A549 (cell line): ENCODE data around the gene ANKRD9. TPM values are rescaled to one million over a fixed set of nuclear protein-coding genes. Genes with fewer than 3 reads are reported as not detected.

Source experiments
- ATAC-seq, 2 experiments: fragments of 200-7000 bp in 1 of 2; fragments of >200 bp in 1 of 2; cut with Nextera tagmentation in 1 of 2; cut with Tn5 transposase in 1 of 2; 3 replicates each; pipeline versions ENCODE4 v1.8.0 to v1.9.1; 2018 to 2020; ENCODE audit warnings: mild to moderate bottlenecking in 1 of 2, moderate library complexity in 1 of 2
- CTCF ChIA-PET: fragments of 300-600 bp; sonication (Branson Sonifier 250); formaldehyde crosslinking; extraction: SDS; loops from one replicate; lab custom pipeline; 2021; ENCODE audit warnings: antibody characterized with exemption, inconsistent platforms; lab: Yijun Ruan, JAX
- POLR2A ChIA-PET: fragments of 350-600 bp; formaldehyde crosslinking; extraction: SDS; loops from one replicate; lab custom pipeline; 2021; ENCODE audit warnings: antibody characterized with exemption, inconsistent platforms; lab: Yijun Ruan, JAX
- DNase-seq, 2 experiments: peaks; one replicate each; pipeline versions ENCODE4 v3.0.0 to v3.0.0-alpha.2; 2011 to 2016; ENCODE audit warnings: low read depth in 1 of 2, low spot score in 1 of 2
- FAIRE-seq: peaks from 2 replicates; lab custom pipeline; 2011; peaks lifted over from hg19 to GRCh38; lab: Jason Lieb, UNC
- H3K27ac ChIP-seq, 2 experiments: fragments of >200 bp; sonication (Bioruptor Twin); formaldehyde crosslinking; 3 replicates each; pipeline ENCODE4 v1.5.1; 2016 to 2017
- H3K4me1 ChIP-seq: fragments of >200 bp; sonication (Bioruptor Twin); formaldehyde crosslinking; 3 replicates; pipeline ENCODE4 v1.6.1; 2016
- H3K4me2 ChIP-seq: fragments of >200 bp; sonication (Bioruptor Twin); formaldehyde crosslinking; 3 replicates; pipeline ENCODE4 v1.6.1; 2016
- H3K4me3 ChIP-seq: fragments of >200 bp; sonication (Bioruptor Twin); formaldehyde crosslinking; 3 replicates; pipeline ENCODE4 v1.5.1; 2016
- H3K9me3 ChIP-seq: fragments of >200 bp; sonication (Bioruptor Twin); formaldehyde crosslinking; 3 replicates; pipeline ENCODE4 v1.6.1; 2016
- FOSL2 ChIP-seq, 2 experiments: fragments of 450-650 bp in 1 of 2; fragments of >200 bp in 1 of 2; sonication (Bioruptor Twin) in 1 of 2; formaldehyde crosslinking; IDR thresholded peaks; 2 replicates each; pipeline versions ENCODE4 v1.5.0 to v1.6.1; 2016 to 2020; ENCODE audit warnings: mild to moderate bottlenecking in 1 of 2, moderate library complexity in 1 of 2
- HDAC2 ChIP-seq: fragments of 200-600 bp; sonication (generic); IDR thresholded peaks from 2 replicates; pipeline ENCODE4 v1.6.1; 2016
- HES2 ChIP-seq: fragments of >200 bp; sonication (Bioruptor Twin); formaldehyde crosslinking; IDR thresholded peaks from 2 replicates; pipeline ENCODE4 v1.6.1; 2016
- JUN ChIP-seq, 2 experiments: fragments of >200 bp; sonication (Bioruptor Twin); formaldehyde crosslinking; IDR thresholded peaks; 2 replicates in 1 of 2; 3 replicates in 1 of 2; pipeline ENCODE4 v1.6.1; 2016 to 2017
- MAX ChIP-seq: IDR thresholded peaks from 2 replicates; pipeline ENCODE4 v1.6.1; 2012
- MYC ChIP-seq: IDR thresholded peaks from 2 replicates; pipeline ENCODE4 v1.6.1; 2012; ENCODE audit warnings: mild to moderate bottlenecking, inconsistent platforms, low read length, improper control_type of control experiment, borderline replicate concordance
- NPAS2 ChIP-seq: fragments of 250-450 bp; sonication (Bioruptor Pico); IDR thresholded peaks from 2 replicates; pipeline ENCODE4 v1.8.0; 2022; ENCODE audit warnings: mild to moderate bottlenecking, moderate library complexity, borderline replicate concordance
- POLR2AphosphoS2 ChIP-seq: conservative IDR thresholded peaks from 2 replicates; pipeline ENCODE4 v1.6.1; 2012; ENCODE audit warnings: low read length, improper control_type of control experiment, inconsistent platforms
- RCOR1 ChIP-seq: fragments of 150-350 bp; IDR thresholded peaks from 2 replicates; pipeline ENCODE4 v1.6.1; 2014; ENCODE audit warnings: antibody characterized with exemption, low read length, low read depth
- REST ChIP-seq: fragments of 200-600 bp; sonication (generic); IDR thresholded peaks from 2 replicates; pipeline ENCODE4 v1.6.1; 2016; ENCODE audit warnings: antibody characterized with exemption, mild to moderate bottlenecking, moderate library complexity
- TP53 ChIP-seq: fragments of 250-450 bp; sonication (Bioruptor Pico); IDR thresholded peaks from 2 replicates; pipeline ENCODE4 v1.5.0; 2021; ENCODE audit warnings: mild to moderate bottlenecking, moderate library complexity
- USF2 ChIP-seq: fragments of 450-650 bp; IDR thresholded peaks from 2 replicates; pipeline ENCODE4 v1.6.1; 2014; ENCODE audit warnings: antibody characterized with exemption
- ZSCAN20 ChIP-seq: fragments of 250-450 bp; sonication (Bioruptor Pico); IDR thresholded peaks from 2 replicates; pipeline ENCODE4 v1.8.0; 2022; ENCODE audit warnings: mild to moderate bottlenecking, moderate library complexity
- WGBS: methylation state at CpG from one replicate; pipeline ENCODE4 v1.1.6; 2017; ENCODE audit errors: missing lambda C conversion rate; 5-methylcytosine and 5-hydroxymethylcytosine counted together
- polyA plus RNA-seq, 4 experiments: library from polyadenylated mRNA; depleted of rRNA in 3 of 4; stranded (reverse); fragments of >200 nt; fragmentation: RNase III in 1 of 4; extraction: RNeasy Plus Mini Kit Qiagen cat#74134 plus additional on column Dnase treatment in 1 of 4; gene quantifications; 2 replicates in 3 of 4; 3 replicates in 1 of 4; pipeline ENCODE4 v1.2.3, GENCODE V29; 2011 to 2017
- TF ChIP-seq, protein P1 (sequence below): fragments of >200 bp; sonication (Bioruptor Twin); formaldehyde crosslinking; IDR thresholded peaks from 3 replicates; pipeline ENCODE4 v1.5.1; 2016
- TF ChIP-seq, protein P2 (sequence below): fragments of 250-450 bp; sonication (Bioruptor Pico); IDR thresholded peaks from 2 replicates; pipeline ENCODE4 v1.5.0; 2020; ENCODE audit warnings: low read depth, mild to moderate bottlenecking, moderate library complexity

ANKRD9 gene
- polyA plus RNA-seq, 2 of the 4 experiments (the other 2 are of a cell fraction), result 6.3 to 11.8 TPM

DNA sequence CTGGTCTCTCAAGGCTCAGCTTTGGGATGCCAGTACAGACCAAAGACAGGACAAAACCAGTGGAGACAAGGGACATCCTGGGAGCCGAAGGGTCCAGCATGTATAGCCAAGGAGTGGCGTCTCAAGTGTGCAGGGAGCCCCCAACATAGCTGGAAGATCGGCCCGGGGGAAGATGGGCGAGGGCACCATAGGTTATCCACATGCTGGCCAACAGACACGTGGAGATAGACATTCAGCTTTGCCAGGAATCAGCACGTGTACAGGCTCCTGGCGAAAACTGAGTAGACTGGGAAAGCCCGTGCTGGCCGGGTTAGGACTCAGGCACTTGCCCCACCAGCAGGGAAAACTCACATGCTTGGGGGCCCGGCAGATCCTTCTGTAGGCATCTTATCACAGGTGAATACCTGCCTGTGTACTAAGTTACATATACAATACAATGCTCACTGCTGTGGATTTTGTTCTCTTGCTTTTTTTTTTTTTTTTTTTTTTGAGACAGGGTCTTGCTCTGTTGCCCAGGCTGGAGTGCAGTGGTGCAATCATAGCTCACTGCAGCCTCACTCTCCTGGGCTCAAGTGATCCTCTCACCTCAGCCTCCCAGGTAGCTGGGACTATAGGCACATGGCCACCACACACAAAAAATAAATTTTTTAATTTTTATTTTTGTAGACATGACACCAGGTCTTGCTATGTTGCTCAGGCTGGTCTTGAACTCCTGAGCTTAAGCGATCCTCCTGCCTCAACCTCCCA, 5.6 kb upstream of the ANKRD9 start:
- Histone ChIP-seq H3K4me2 (no peak overlapping the region), H3K9me3 (no peaks in the 10 kb centered on the region), H3K4me3 (no peak overlapping the region), H3K4me1 (peaks cover 14% of the 10 kb centered on the region), H3K27ac (no peak overlapping the region)
- TF ChIP-seq MAX (no peak), POLR2AphosphoS2 (no peak), JUN (IDR thresholded peaks at IDR 0.05) (no peak), REST (no peak), RCOR1 (no peak), MYC (no peak), USF2 (no peak), NPAS2 (CRISPR knock-in tag) (no peak), HES2 (no peak), FOSL2 (IDR thresholded peaks at IDR 0.05) (no peak), FOSL2 (CRISPR knock-in tag; IDR thresholded peaks at IDR 0.05) (no peak), TP53 (CRISPR knock-in tag) (no peak), HDAC2 (no peak), ZSCAN20 (CRISPR knock-in tag) (no peak)
- TF ChIP-seq, protein P1, sequence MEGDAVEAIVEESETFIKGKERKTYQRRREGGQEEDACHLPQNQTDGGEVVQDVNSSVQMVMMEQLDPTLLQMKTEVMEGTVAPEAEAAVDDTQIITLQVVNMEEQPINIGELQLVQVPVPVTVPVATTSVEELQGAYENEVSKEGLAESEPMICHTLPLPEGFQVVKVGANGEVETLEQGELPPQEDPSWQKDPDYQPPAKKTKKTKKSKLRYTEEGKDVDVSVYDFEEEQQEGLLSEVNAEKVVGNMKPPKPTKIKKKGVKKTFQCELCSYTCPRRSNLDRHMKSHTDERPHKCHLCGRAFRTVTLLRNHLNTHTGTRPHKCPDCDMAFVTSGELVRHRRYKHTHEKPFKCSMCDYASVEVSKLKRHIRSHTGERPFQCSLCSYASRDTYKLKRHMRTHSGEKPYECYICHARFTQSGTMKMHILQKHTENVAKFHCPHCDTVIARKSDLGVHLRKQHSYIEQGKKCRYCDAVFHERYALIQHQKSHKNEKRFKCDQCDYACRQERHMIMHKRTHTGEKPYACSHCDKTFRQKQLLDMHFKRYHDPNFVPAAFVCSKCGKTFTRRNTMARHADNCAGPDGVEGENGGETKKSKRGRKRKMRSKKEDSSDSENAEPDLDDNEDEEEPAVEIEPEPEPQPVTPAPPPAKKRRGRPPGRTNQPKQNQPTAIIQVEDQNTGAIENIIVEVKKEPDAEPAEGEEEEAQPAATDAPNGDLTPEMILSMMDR, result no peak
- TF ChIP-seq, protein P2, sequence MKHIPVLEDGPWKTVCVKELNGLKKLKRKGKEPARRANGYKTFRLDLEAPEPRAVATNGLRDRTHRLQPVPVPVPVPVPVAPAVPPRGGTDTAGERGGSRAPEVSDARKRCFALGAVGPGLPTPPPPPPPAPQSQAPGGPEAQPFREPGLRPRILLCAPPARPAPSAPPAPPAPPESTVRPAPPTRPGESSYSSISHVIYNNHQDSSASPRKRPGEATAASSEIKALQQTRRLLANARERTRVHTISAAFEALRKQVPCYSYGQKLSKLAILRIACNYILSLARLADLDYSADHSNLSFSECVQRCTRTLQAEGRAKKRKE (CRISPR knock-in tag), result no peak
- ATAC-seq, result no peak
- no peak for FAIRE-seq
- no peak for DNase-seq
- POLR2A ChIA-PET, result interaction anchor here (0.7 kb wide), 1 partner anchor 901 kb away, joined by 5 read pairs; no protein-coding TSS in a partner anchor
- CTCF ChIA-PET, result interaction anchor here (0.6 to 6.8 kb wide), 12 partner anchors 10 to 427 kb away, joined by 3 to 154 read pairs (median 5); no protein-coding TSS in a partner anchor
- 88% methylated on average over 12 of the region's 12 CpGs for WGBS
